HG02642 (cell line): ENCODE data around the gene CYP3A4.
"Not testable (repeated sequence)": the region's sequence is repeated elsewhere in the genome, so short reads cannot be mapped to it uniquely, and the experiment has no call there.

ENCODE experiments used
- ATAC-seq: cut with Tn5 transposase; IDR thresholded peaks from one replicate; pipeline ENCODE4 v1.9.1; 2021; ENCODE audit warnings: mild to moderate bottlenecking; ENCODE audit not compliant: unreplicated experiment, poor library complexity

The CYP3A4 gene

GRCh38 chr7:99784007-99784406 is at the start of gene CYP3A4:
TSS of gene CYP3A4 (minus strand) at chr7:99784184. CDS start at chr7:99784081, 103 bp downstream.
- no peak for ATAC-seq

GRCh38 chr7:99833289-99833877 is 49.4 kb upstream of the CYP3A4 start:
- no peak for ATAC-seq

- no peak for ATAC-seq
These were observed 47.6 kb upstream of the CYP3A4 start for GRCh38 chr7:99831595-99831994.

GRCh38 chr7:99829524-99830160 is 45.7 kb upstream of the CYP3A4 start:
- ATAC-seq: no peak

- ATAC-seq: no peak
These were observed 44.8 kb upstream of the CYP3A4 start for GRCh38 chr7:99828811-99829210.

- no peak for ATAC-seq
These were observed 43.2 kb upstream of the CYP3A4 start for GRCh38 chr7:99827040-99827778.

- ATAC-seq: no peak
These were observed 41.9 kb upstream of the CYP3A4 start for GRCh38 chr7:99825873-99826272.

- ATAC-seq: no peak
These were observed 41.5 kb upstream of the CYP3A4 start for GRCh38 chr7:99825452-99825851.

GRCh38 chr7:99824091-99824490 is 40.1 kb upstream of the CYP3A4 start:
- ATAC-seq: no peak

- no peak for ATAC-seq
These were observed 39.0 kb upstream of the CYP3A4 start for GRCh38 chr7:99822731-99823718.

- no peak for ATAC-seq
These were observed 36.5 kb upstream of the CYP3A4 start for GRCh38 chr7:99820408-99821027.

GRCh38 chr7:99808766-99809165 is 24.8 kb upstream of the CYP3A4 start:
- ATAC-seq: no peak

- no peak for ATAC-seq
These were observed 23.0 kb upstream of the CYP3A4 start for GRCh38 chr7:99806839-99807478.

- no peak for ATAC-seq
These were observed 21.7 kb upstream of the CYP3A4 start for GRCh38 chr7:99805641-99806040.

- not testable (repeated sequence) for ATAC-seq
These were observed 19.1 kb upstream of the CYP3A4 start for GRCh38 chr7:99803118-99803517.

GRCh38 chr7:99801407-99801806 is 17.4 kb upstream of the CYP3A4 start:
- not testable (repeated sequence) for ATAC-seq

GRCh38 chr7:99798972-99799371 is 15.0 kb upstream of the CYP3A4 start:
- no peak for ATAC-seq

- ATAC-seq: not testable (repeated sequence)
These were observed 11.9 kb upstream of the CYP3A4 start for GRCh38 chr7:99795864-99796263.
